ENCODE results near the gene SASH1.

SASH1 gene

GRCh38 chr6:148416330-148416965, 73.8 kb downstream of the SASH1 start:
- DNase-seq (ENCODE audit: low read depth), result no peak
- TF ChIP-seq, protein P1, sequence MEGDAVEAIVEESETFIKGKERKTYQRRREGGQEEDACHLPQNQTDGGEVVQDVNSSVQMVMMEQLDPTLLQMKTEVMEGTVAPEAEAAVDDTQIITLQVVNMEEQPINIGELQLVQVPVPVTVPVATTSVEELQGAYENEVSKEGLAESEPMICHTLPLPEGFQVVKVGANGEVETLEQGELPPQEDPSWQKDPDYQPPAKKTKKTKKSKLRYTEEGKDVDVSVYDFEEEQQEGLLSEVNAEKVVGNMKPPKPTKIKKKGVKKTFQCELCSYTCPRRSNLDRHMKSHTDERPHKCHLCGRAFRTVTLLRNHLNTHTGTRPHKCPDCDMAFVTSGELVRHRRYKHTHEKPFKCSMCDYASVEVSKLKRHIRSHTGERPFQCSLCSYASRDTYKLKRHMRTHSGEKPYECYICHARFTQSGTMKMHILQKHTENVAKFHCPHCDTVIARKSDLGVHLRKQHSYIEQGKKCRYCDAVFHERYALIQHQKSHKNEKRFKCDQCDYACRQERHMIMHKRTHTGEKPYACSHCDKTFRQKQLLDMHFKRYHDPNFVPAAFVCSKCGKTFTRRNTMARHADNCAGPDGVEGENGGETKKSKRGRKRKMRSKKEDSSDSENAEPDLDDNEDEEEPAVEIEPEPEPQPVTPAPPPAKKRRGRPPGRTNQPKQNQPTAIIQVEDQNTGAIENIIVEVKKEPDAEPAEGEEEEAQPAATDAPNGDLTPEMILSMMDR (conservative IDR thresholded peaks at IDR 0.05; ENCODE audit: control insufficient read depth, insufficient read depth, low read depth, low read length), result no peak
- H3K4me3 ChIP-seq (ENCODE audit: control insufficient read depth, low read depth, low read length), result no peak overlapping the region

- no peak overlapping the region for H3K4me3 ChIP-seq (ENCODE audit: control insufficient read depth, low read depth, low read length)
- TF ChIP-seq, protein P1 (conservative IDR thresholded peaks at IDR 0.05; ENCODE audit: control insufficient read depth, insufficient read depth, low read depth, low read length), result no peak
- DNase-seq (ENCODE audit: low read depth), result no peak
Observed at GRCh38 chr6:148417045-148417444, 74.4 kb downstream of the SASH1 start.

- H3K4me3 ChIP-seq (ENCODE audit: control insufficient read depth, low read depth, low read length), result no peak overlapping the region
- no peak for DNase-seq (ENCODE audit: low read depth)
- TF ChIP-seq, protein P1 (conservative IDR thresholded peaks at IDR 0.05; ENCODE audit: control insufficient read depth, insufficient read depth, low read depth, low read length), result no peak
Observed at GRCh38 chr6:148419430-148419829, 76.8 kb downstream of the SASH1 start.

DNA sequence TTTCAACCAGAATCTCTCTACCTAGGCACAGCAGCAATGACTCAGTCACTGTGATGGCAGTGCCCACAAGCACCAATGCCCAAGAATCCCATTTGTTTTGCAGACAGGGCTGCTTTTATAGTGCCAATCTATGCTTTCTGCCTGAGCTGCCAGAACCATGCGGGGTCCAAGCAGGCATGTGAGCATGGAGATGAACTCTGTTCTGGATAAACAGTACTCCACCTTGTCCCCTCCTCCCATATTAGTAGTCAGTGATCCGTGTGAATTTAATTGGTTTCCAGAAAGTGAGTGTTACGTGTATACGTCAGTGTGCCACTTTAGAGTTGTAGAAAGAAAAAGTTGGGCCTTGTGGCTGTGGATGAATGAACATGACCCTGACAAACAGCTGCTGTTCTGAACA, 79.4 kb downstream of the SASH1 start:
- TF ChIP-seq, protein P1 (conservative IDR thresholded peaks at IDR 0.05; ENCODE audit: control insufficient read depth, insufficient read depth, low read depth, low read length), result no peak
- DNase-seq (ENCODE audit: low read depth), result no peak
- no peak overlapping the region for H3K4me3 ChIP-seq (ENCODE audit: control insufficient read depth, low read depth, low read length)

DNA sequence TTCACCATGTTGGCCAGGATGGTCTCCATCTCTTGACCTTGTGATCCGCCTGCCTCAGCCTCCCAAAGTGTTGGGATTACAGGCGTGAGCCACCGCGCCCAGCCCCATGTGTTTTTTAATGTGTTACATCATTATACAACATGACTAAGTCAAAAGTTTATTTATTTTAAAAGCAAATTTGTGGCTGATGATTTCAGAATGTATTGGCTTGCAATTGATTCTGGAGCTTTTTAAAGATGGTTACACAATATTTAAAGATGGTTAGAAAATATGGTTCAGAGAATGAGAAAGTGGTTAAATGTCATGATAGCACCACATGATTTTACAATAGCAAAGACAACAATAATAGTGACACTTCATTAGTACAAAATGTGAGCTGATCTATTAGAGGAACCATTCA, 80.5 kb downstream of the SASH1 start:
- DNase-seq (ENCODE audit: low read depth), result peak; percentile 48
- TF ChIP-seq, protein P1 (conservative IDR thresholded peaks at IDR 0.05; ENCODE audit: control insufficient read depth, insufficient read depth, low read depth, low read length), result no peak

GRCh38 chr6:148423601-148424270, 81.1 kb downstream of the SASH1 start:
- DNase-seq (ENCODE audit: low read depth), result no peak

More for the DNA sequence above, 80.5 kb downstream of the SASH1 start:
- no peak overlapping the region for H3K4me3 ChIP-seq (ENCODE audit: control insufficient read depth, low read depth, low read length)

More at GRCh38 chr6:148423601-148424270, 81.1 kb downstream of the SASH1 start:
- TF ChIP-seq, protein P1 (conservative IDR thresholded peaks at IDR 0.05; ENCODE audit: control insufficient read depth, insufficient read depth, low read depth, low read length), result no peak
- H3K4me3 ChIP-seq (ENCODE audit: control insufficient read depth, low read depth, low read length), result no peak overlapping the region

Data from fibroblast of mammary gland (primary cell).